Thyroid gland (tissue), 4 donors: ENCODE results near the gene LENG1. TPM values are rescaled to one million over a fixed set of nuclear protein-coding genes. Genes with fewer than 3 reads are reported as not detected.
"Not testable (repeated sequence)": the region's sequence is repeated elsewhere in the genome, so short reads cannot be mapped to it uniquely, and the experiment has no call there.

Experiments used
- DNase-seq, 2 donors: peaks; one replicate each; pipeline ENCODE4 v3.0.0-alpha.2; 2019
- H3K27ac ChIP-seq, 3 donors: fragments of 200-600 bp; sonication (generic); 1 replicate in 2 of 3; 2 replicates in 1 of 3; pipeline ENCODE4 v1.5.1; 2016 to 2019; ENCODE audit warnings: mild to moderate bottlenecking in 1 of 3, moderate library complexity in 1 of 3
- H3K27me3 ChIP-seq: fragments of 200-600 bp; sonication (generic); one replicate; pipeline ENCODE4 v1.5.1; 2019
- H3K36me3 ChIP-seq, 2 donors: fragments of 200-600 bp; sonication (generic); one replicate each; pipeline ENCODE4 v1.5.1; 2016 to 2019
- H3K4me1 ChIP-seq, 2 donors: fragments of 200-600 bp; sonication (generic); one replicate each; pipeline ENCODE4 v1.5.1; 2017 to 2019
- H3K4me3 ChIP-seq, 3 donors: fragments of 200-600 bp; sonication (generic); replicated peaks in 1 of 3; 1 replicate in 2 of 3; 2 replicates in 1 of 3; pipeline ENCODE4 v1.5.1; 2016; ENCODE audit warnings: mild to moderate bottlenecking in 1 of 3
- H3K9me3 ChIP-seq: fragments of 200-600 bp; sonication (generic); one replicate; pipeline ENCODE4 v1.5.1; 2017
- POLR2A ChIP-seq, 2 donors: fragments of 450-650 bp; IDR thresholded peaks; one replicate each; pipeline ENCODE4 v1.6.1; 2017; ENCODE audit warnings: antibody characterized with exemption in 2 of 2, mild to moderate bottlenecking in 2 of 2, moderate library complexity in 1 of 2
- WGBS, 2 donors: methylation state at CpG; one replicate each; pipeline ENCODE4 v1.1.5; 2017; 5-methylcytosine and 5-hydroxymethylcytosine counted together
- intact Hi-C: fragments of 100-400 bp; cut with DNase I; formaldehyde crosslinking; loops from one replicate; pipeline ENCODE4 v1.15.1; 2023
- total RNA-seq, 4 donors: library from RNA; depleted of rRNA; stranded (reverse); fragments of >200 nt; gene quantifications; one replicate each; pipeline ENCODE4 v1.2.3, GENCODE V29; 2016
- TF ChIP-seq, protein P1 (sequence below), 6 experiments: fragments of 200-600 bp in 3 of 6; fragments of 450-650 bp in 3 of 6; sonication (generic) in 3 of 6; IDR thresholded peaks; one replicate each; pipeline ENCODE4 v1.5.1; 2016 to 2019; ENCODE audit warnings: antibody characterized with exemption in 6 of 6, mild to moderate bottlenecking in 2 of 6, inconsistent platforms in 1 of 6, moderate library complexity in 1 of 6

LENG1 gene
- total RNA-seq, 4 donors from 2014 or later = 6.3 to 14.5 (median 8.2) TPM

DNA sequence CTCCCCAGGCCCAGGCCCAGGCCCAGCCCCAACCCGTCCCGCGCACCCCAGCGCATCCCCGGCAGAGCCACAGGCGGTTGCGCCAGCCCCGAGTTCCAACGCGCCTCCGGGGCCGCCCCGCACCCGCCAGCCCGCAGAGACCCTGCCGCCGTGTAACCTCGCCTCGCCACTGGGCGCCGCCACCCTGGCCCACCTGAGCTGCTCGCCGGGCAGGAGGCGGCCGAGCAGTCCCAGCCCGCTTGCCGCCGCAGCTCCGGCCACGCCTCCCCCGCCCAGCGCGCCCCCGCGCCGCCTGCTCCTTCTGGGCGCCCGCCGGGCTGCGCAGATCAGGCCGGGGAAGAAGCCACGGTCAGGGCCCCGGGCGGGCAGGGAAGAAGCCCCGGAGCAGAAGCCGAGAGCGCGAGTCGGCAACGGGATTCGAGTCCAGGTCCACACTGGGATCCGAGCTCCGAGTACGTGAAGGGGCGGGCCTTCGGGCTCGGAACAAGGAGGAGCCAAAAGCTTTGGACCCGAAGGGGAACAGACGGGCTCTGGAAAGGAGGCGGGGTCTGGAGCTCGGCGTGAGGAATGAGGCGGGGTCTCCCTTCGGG lies 29.7 kb upstream of the LENG1 start, which contains the start of gene MBOAT7:
Gene MBOAT7 (minus strand): TSS at position 436 of the 590 bp plus-strand sequence. CDS start 1,072 bp downstream, outside the sequence.
- 1% methylated on average over 23 to 24 of the region's 64 CpGs for WGBS, 2 donors
- peaks cover 0 to 9% of the 10 kb centered on the region in 2 donors for H3K36me3 ChIP-seq
- H3K27ac ChIP-seq = peak within 1 kb of the TSS; percentile 98 to 100 (median 99)
- intact Hi-C loops = no loop called here
- peaks cover 18 to 19% of the 10 kb centered on the region in 2 donors for H3K4me1 ChIP-seq
- H3K9me3 ChIP-seq = no peaks in the 10 kb centered on the region
- peak within 1 kb of the TSS; percentile 33 to 94 (median 58) for H3K4me3 ChIP-seq
- TF ChIP-seq POLR2A (IDR thresholded peaks at IDR 0.05) = peak in 1 of 2 donors; percentile 74
- TF ChIP-seq, protein P1, sequence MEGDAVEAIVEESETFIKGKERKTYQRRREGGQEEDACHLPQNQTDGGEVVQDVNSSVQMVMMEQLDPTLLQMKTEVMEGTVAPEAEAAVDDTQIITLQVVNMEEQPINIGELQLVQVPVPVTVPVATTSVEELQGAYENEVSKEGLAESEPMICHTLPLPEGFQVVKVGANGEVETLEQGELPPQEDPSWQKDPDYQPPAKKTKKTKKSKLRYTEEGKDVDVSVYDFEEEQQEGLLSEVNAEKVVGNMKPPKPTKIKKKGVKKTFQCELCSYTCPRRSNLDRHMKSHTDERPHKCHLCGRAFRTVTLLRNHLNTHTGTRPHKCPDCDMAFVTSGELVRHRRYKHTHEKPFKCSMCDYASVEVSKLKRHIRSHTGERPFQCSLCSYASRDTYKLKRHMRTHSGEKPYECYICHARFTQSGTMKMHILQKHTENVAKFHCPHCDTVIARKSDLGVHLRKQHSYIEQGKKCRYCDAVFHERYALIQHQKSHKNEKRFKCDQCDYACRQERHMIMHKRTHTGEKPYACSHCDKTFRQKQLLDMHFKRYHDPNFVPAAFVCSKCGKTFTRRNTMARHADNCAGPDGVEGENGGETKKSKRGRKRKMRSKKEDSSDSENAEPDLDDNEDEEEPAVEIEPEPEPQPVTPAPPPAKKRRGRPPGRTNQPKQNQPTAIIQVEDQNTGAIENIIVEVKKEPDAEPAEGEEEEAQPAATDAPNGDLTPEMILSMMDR (IDR thresholded peaks at IDR 0.05) = peak in 5 of 6 experiments; percentile 15 to 46 (median 44)
- H3K27me3 ChIP-seq = no peaks in the 10 kb centered on the region
- DNase-seq = no peak

DNA sequence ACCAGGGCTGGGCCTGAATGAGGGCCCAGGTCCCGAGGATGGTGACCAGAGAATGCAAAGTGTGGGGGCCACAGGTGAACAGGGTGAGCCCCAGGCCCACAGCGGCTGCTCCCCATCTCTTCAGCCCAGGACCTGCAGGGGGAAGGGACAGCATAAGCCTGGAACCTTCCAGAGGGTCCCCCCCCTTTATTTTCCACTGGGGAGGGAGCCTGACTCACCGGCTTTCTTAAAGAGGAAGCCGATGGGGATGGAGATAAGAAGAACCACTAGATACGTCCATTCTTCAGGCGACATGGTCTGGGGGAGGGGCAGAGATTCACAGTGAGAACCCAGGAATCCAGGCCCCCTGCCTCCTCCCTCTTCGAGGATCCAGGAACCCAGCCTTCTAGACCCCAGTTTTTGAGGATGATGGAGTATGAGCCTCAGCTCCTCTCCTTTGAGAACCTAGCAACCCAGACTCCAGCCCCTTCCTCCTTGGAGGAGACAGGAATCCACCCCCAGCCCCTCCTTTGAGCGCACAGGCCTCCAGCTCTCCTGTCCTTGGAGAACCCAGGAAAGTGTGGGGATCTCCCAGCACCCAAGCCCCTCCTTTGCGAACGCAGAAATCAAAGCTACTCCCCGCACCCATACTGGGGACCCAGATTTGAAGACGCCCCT lies 28.8 kb upstream of the LENG1 start:
- 25 to 27% methylated on average over 12 of the region's 12 CpGs for WGBS, 2 donors
- Histone ChIP-seq H3K9me3 (no peaks in the 10 kb centered on the region), H3K4me3 (peak overlapping the region in 1 of 3 donors; percentile 87), H3K27me3 (no peaks in the 10 kb centered on the region), H3K4me1 (peaks cover 18 to 19% of the 10 kb centered on the region in 2 donors), H3K36me3 (peaks cover 0 to 3% of the 10 kb centered on the region in 2 donors), H3K27ac (peak overlapping the region in 1 of 3 donors; percentile 100)
- no peak for DNase-seq
- no peak for TF ChIP-seq POLR2A (IDR thresholded peaks at IDR 0.05)
- TF ChIP-seq, protein P1 (IDR thresholded peaks at IDR 0.05) = no peak
- intact Hi-C loops = no loop called here

DNA sequence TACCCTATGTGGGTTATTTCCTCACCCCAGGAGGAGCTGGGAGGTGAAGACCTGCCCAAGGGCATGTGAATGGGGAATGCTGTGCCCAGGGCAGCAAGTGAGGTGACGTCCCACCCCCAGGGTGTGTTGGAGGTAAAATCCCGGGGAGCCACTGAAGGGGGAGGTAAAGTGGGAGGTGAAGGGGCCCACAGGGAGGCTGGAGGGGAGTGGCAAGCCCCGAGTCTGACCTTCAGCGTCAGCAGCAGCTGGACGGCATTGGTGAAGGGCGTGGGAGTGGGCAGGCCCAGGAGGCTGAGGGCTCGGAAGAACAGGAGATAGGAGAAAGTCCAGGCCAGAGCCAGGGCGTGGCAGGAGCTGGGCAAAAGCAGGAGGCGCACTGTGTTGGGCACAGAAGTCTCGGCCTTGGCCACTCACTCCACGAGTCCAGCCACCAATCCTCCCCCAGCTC lies 27.4 kb upstream of the LENG1 start:
- no peak overlapping the region for H3K4me3 ChIP-seq
- no peak for DNase-seq
- H3K36me3 ChIP-seq = no peaks in the 10 kb centered on the region
- 92 to 94% methylated on average over 11 of the region's 11 CpGs for WGBS, 2 donors
- H3K9me3 ChIP-seq = no peaks in the 10 kb centered on the region
- TF ChIP-seq POLR2A (IDR thresholded peaks at IDR 0.05) = no peak
- TF ChIP-seq, protein P1 (IDR thresholded peaks at IDR 0.05) = no peak
- no peak overlapping the region for H3K27ac ChIP-seq
- peaks cover 16 to 17% of the 10 kb centered on the region in 2 donors for H3K4me1 ChIP-seq
- intact Hi-C loops = no loop called here
- H3K27me3 ChIP-seq = no peaks in the 10 kb centered on the region

DNA sequence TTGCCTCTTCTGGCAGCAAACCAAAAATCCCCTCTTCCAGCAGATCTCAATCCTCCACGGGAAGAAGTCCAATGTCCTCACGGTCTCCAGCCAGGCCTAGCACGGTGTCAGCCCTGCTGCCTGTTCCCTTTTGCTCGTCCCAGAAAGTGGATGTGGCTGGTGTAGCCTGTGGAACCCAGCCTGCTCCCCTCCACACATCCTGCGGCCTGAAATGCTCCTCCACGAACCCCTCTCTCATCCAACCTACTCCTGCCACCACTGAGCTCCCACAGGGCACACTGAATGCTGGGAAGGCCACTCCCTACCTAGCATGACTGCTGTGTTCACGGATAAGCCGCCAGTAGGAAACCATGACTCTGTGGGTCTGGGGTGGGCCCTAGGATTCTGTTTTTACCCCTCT lies 26.8 kb upstream of the LENG1 start:
- H3K4me3 ChIP-seq = no peak overlapping the region
- WGBS, 2 donors = 86 to 92% methylated on average over 8 of the region's 8 CpGs
- H3K9me3 ChIP-seq = no peaks in the 10 kb centered on the region
- H3K36me3 ChIP-seq = no peaks in the 10 kb centered on the region
- TF ChIP-seq, protein P1 (IDR thresholded peaks at IDR 0.05) = no peak
- no peak for TF ChIP-seq POLR2A (IDR thresholded peaks at IDR 0.05)
- DNase-seq = no peak
- peaks cover 10 to 11% of the 10 kb centered on the region in 2 donors for H3K4me1 ChIP-seq
- intact Hi-C loops = no loop called here
- no peaks in the 10 kb centered on the region for H3K27me3 ChIP-seq
- no peak overlapping the region for H3K27ac ChIP-seq

DNA sequence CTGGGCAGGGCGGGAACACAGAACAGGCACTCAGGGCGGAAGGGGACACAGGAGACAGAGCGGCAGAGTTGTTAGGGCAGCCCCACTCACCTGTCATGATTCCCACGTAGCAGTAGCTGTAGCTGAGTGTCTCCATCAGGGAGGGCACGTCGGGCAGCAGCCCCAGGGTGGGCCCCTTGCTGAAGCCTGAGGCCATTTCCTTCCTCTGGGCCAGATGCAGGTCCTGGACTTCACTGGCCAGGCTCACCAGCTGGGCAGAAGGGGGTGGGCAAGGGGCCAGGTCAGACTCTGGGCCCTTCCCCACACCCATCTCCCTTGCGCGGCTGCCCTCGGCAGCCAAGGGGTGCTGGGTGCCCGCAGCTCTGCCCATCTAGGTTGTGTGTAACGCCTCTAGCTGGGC lies 23.9 kb upstream of the LENG1 start:
- Histone ChIP-seq H3K27ac (no peak overlapping the region), H3K27me3 (no peaks in the 10 kb centered on the region), H3K4me3 (no peak overlapping the region), H3K9me3 (no peaks in the 10 kb centered on the region), H3K4me1 (peaks cover 5 to 6% of the 10 kb centered on the region in 2 donors), H3K36me3 (no peaks in the 10 kb centered on the region)
- DNase-seq = no peak
- intact Hi-C loops = no loop called here
- 83 to 94% methylated on average over 6 to 11 of the region's 11 CpGs for WGBS, 2 donors
- no peak for TF ChIP-seq POLR2A (IDR thresholded peaks at IDR 0.05)
- TF ChIP-seq, protein P1 (IDR thresholded peaks at IDR 0.05) = no peak

DNA sequence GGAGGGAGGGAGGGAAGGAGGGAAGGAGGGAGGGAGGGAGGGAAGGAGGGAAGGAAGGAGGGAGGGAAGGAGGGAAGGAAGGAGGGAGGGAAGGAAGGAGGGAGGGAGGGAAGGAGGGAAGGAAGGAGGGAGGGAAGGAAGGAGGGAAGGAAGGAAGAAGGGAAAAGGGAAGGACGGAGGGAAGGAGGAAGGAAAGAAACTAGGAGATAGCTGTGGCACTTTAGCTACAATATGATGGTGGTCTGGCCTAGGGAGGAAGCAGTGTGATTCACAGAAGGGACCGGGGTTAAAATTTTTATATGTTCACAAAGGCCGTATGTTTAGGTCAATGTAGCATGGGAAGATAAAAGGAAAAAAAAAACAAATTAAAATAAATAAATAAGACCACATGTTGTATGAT lies 22.4 kb upstream of the LENG1 start:
- H3K4me3 ChIP-seq, intact Hi-C loops, H3K27ac ChIP-seq, H3K27me3 ChIP-seq, H3K9me3 ChIP-seq, DNase-seq, H3K4me1 ChIP-seq, H3K36me3 ChIP-seq: not testable (repeated sequence)
- 92 to 99% methylated on average over 3 of the region's 3 CpGs for WGBS, 2 donors
